Liver (tissue), 9 donors: ENCODE measurements around the gene PGC. TPM values are rescaled to one million over a fixed set of nuclear protein-coding genes. Genes with fewer than 3 reads are reported as not detected.

Source experiments
- DNase-seq: peaks from one replicate; pipeline ENCODE4 v3.0.0-alpha.2; 2017; ENCODE audit warnings: low spot score
- H3K27ac ChIP-seq, 2 donors: one replicate each; pipeline ENCODE4 v1.7.0; 2013; ENCODE audit warnings: inconsistent platforms in 2 of 2, low read length in 2 of 2, control low read depth in 1 of 2, low read depth in 1 of 2, mild to moderate bottlenecking in 1 of 2
- H3K27me3 ChIP-seq, 4 donors: one replicate each; pipeline versions ENCODE4 v1.6.1 to v1.7.0; 2013; ENCODE audit warnings: low read length in 3 of 4, inconsistent platforms in 1 of 4, mild to moderate bottlenecking in 1 of 4, moderate library complexity in 1 of 4; ENCODE audit not compliant: control insufficient read depth in 4 of 4, insufficient read depth in 4 of 4
- H3K36me3 ChIP-seq, 4 donors: one replicate each; pipeline versions ENCODE4 v1.6.1 to v1.7.0; 2013; ENCODE audit warnings: low read length in 3 of 4, mild to moderate bottlenecking in 3 of 4, low read depth in 1 of 4, moderate library complexity in 1 of 4; ENCODE audit not compliant: control insufficient read depth in 4 of 4, insufficient read depth in 3 of 4
- H3K4me1 ChIP-seq, 4 donors: one replicate each; pipeline versions ENCODE4 v1.6.1 to v1.7.0; 2013; ENCODE audit warnings: low read length in 3 of 4, mild to moderate bottlenecking in 3 of 4, moderate library complexity in 1 of 4; ENCODE audit not compliant: control insufficient read depth in 4 of 4, insufficient read depth in 4 of 4
- H3K4me3 ChIP-seq, 3 donors: one replicate each; pipeline versions ENCODE4 v1.6.1 to v1.7.0; 2013; ENCODE audit warnings: low read length in 3 of 3, control low read depth in 1 of 3, low read depth in 1 of 3, mild to moderate bottlenecking in 1 of 3
- H3K9ac ChIP-seq, 2 donors: one replicate each; pipeline ENCODE4 v1.7.0; 2013; ENCODE audit warnings: low read length in 2 of 2, mild to moderate bottlenecking in 2 of 2, moderate library complexity in 2 of 2, control low read depth in 1 of 2, low read depth in 1 of 2
- H3K9me3 ChIP-seq, 4 donors: one replicate each; pipeline versions ENCODE4 v1.6.1 to v1.7.0; 2013; ENCODE audit warnings: low read length in 3 of 4; ENCODE audit not compliant: control insufficient read depth in 4 of 4
- ATF3 ChIP-seq: IDR thresholded peaks from 2 replicates; pipeline ENCODE4 v1.6.1; 2016; ENCODE audit warnings: antibody characterized with exemption
- EGR1 ChIP-seq, 2 donors: IDR thresholded peaks; 2 replicates each; pipeline ENCODE4 v1.6.1; 2016 to 2018; ENCODE audit warnings: antibody characterized with exemption in 2 of 2, low read depth in 2 of 2
- FOXA2 ChIP-seq: IDR thresholded peaks from 2 replicates; pipeline ENCODE4 v1.6.1; 2016; ENCODE audit warnings: antibody characterized with exemption
- GABPA ChIP-seq, 2 donors: IDR thresholded peaks in 1 of 2; conservative IDR thresholded peaks in 1 of 2; 2 replicates each; pipeline ENCODE4 v1.6.1; 2016; ENCODE audit warnings: antibody characterized with exemption in 2 of 2, mild to moderate bottlenecking in 1 of 2, moderate library complexity in 1 of 2
- HNF4G ChIP-seq: IDR thresholded peaks from 2 replicates; pipeline ENCODE4 v1.6.1; 2016; ENCODE audit warnings: antibody characterized with exemption
- JUND ChIP-seq, 2 donors: IDR thresholded peaks; 2 replicates each; pipeline ENCODE4 v1.6.1; 2016; ENCODE audit warnings: antibody characterized with exemption in 2 of 2
- RAD21 ChIP-seq, 2 donors: IDR thresholded peaks; 2 replicates each; pipeline ENCODE4 v1.6.1; 2016; ENCODE audit warnings: antibody characterized with exemption in 2 of 2, mild to moderate bottlenecking in 2 of 2
- SP1 ChIP-seq: IDR thresholded peaks from 2 replicates; pipeline ENCODE4 v1.6.1; 2018; ENCODE audit warnings: antibody characterized with exemption, mild to moderate bottlenecking
- TAF1 ChIP-seq: conservative IDR thresholded peaks from 2 replicates; pipeline ENCODE4 v1.6.1; 2016; ENCODE audit warnings: antibody characterized with exemption, mild to moderate bottlenecking
- WGBS: extraction: QIAGEN DNeasy Blood & Tissue Kit; methylation state at CpG from one replicate; pipeline ENCODE4 v1.1.7; 2013; 5-methylcytosine and 5-hydroxymethylcytosine counted together
- polyA plus RNA-seq, 2 donors: library from polyadenylated mRNA; stranded (reverse) in 1 of 2; unstranded in 1 of 2; fragments of 200-250 nt in 1 of 2; fragments of >200 nt in 1 of 2; fragmentation: Nextera tagmentation in 1 of 2; extraction: Ambion mirVana in 1 of 2; gene quantifications; one replicate each; pipeline versions ENCODE4 v1.2.1 to v1.2.3, GENCODE V29; 2013 to 2015
- total RNA-seq, 2 donors: library from RNA; depleted of rRNA; stranded (reverse); fragments of >200 nt; gene quantifications; one replicate each; pipeline ENCODE4 v1.2.3, GENCODE V29; 2014
- TF ChIP-seq, protein P1 (sequence below): IDR thresholded peaks from 2 replicates; pipeline ENCODE4 v1.6.1; 2016; ENCODE audit warnings: antibody characterized with exemption, mild to moderate bottlenecking
- donor health status: healthy.
- donor health status: healthy.
- donor health status: healthy.
- donor health status: healthy.
- donor health status: healthy.

The PGC gene
- total and polyA plus RNA-seq, 4 donors = 0.05 to 0.18 TPM; not detected in 2

- Histone ChIP-seq H3K4me3 (no peak overlapping the region), H3K36me3 (no peaks in the 10 kb centered on the region), H3K4me1 (peaks cover 0 to 9% (median 5%) of the 10 kb centered on the region in 4 donors), H3K9ac (no peak overlapping the region), H3K9me3 (no peaks in the 10 kb centered on the region), H3K27me3 (no peaks in the 10 kb centered on the region), H3K27ac (no peak overlapping the region)
- DNase-seq = no peak
- WGBS = 96% methylated on average over 7 of the region's 7 CpGs
- TF ChIP-seq ATF3 (no peak), RAD21 (IDR thresholded peaks at IDR 0.05) (no peak), EGR1 (IDR thresholded peaks at IDR 0.05; ENCODE audit: low read depth in 2 of 2) (no peak), GABPA (IDR thresholded peaks at IDR 0.05 in 1 of 2, conservative IDR thresholded peaks at IDR 0.05 in 1 of 2) (no peak), FOXA2 (no peak), TAF1 (no peak)
These were observed 17.6 kb downstream of the PGC start for GRCh38 chr6:41729624-41730023.

GRCh38 chr6:41728954-41729353 lies 18.2 kb downstream of the PGC start:
- no peak overlapping the region for H3K27ac ChIP-seq
- no peaks in the 10 kb centered on the region for H3K36me3 ChIP-seq
- TF ChIP-seq JUND (IDR thresholded peaks at IDR 0.05) (no peak), SP1 (no peak)
- TF ChIP-seq, protein P1, sequence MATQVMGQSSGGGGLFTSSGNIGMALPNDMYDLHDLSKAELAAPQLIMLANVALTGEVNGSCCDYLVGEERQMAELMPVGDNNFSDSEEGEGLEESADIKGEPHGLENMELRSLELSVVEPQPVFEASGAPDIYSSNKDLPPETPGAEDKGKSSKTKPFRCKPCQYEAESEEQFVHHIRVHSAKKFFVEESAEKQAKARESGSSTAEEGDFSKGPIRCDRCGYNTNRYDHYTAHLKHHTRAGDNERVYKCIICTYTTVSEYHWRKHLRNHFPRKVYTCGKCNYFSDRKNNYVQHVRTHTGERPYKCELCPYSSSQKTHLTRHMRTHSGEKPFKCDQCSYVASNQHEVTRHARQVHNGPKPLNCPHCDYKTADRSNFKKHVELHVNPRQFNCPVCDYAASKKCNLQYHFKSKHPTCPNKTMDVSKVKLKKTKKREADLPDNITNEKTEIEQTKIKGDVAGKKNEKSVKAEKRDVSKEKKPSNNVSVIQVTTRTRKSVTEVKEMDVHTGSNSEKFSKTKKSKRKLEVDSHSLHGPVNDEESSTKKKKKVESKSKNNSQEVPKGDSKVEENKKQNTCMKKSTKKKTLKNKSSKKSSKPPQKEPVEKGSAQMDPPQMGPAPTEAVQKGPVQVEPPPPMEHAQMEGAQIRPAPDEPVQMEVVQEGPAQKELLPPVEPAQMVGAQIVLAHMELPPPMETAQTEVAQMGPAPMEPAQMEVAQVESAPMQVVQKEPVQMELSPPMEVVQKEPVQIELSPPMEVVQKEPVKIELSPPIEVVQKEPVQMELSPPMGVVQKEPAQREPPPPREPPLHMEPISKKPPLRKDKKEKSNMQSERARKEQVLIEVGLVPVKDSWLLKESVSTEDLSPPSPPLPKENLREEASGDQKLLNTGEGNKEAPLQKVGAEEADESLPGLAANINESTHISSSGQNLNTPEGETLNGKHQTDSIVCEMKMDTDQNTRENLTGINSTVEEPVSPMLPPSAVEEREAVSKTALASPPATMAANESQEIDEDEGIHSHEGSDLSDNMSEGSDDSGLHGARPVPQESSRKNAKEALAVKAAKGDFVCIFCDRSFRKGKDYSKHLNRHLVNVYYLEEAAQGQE = no peak
- no peak for DNase-seq
- no peaks in the 10 kb centered on the region for H3K9me3 ChIP-seq
- WGBS = 94% methylated on average over 7 of the region's 7 CpGs
- H3K27me3 ChIP-seq = no peaks in the 10 kb centered on the region
- no peak overlapping the region for H3K9ac ChIP-seq
- peaks cover 0 to 9% (median 4%) of the 10 kb centered on the region in 4 donors for H3K4me1 ChIP-seq
- H3K4me3 ChIP-seq = no peak overlapping the region

- H3K9ac ChIP-seq = no peak overlapping the region
- H3K9me3 ChIP-seq = no peaks in the 10 kb centered on the region
- TF ChIP-seq, protein P1 = no peak
- peak; percentile 24 for TF ChIP-seq SP1
- no peak for TF ChIP-seq HNF4G
- H3K4me3 ChIP-seq = no peak overlapping the region
- H3K36me3 ChIP-seq = no peaks in the 10 kb centered on the region
- no peaks in the 10 kb centered on the region for H3K27me3 ChIP-seq
- no peak for DNase-seq
- WGBS = 84% methylated on average over 19 of the region's 19 CpGs
- no peak overlapping the region for H3K27ac ChIP-seq
- peaks cover 0 to 8% (median 1%) of the 10 kb centered on the region in 4 donors for H3K4me1 ChIP-seq
These were observed 18.9 kb downstream of the PGC start for GRCh38 chr6:41728073-41728936.
